ENCODE results near the gene EFCAB14. TPM values are rescaled to one million over a fixed set of nuclear protein-coding genes. Genes with fewer than 3 reads are reported as not detected.
"Not testable (repeated sequence)": the region's sequence is repeated elsewhere in the genome, so short reads cannot be mapped to it uniquely, and the experiment has no call there.

The EFCAB14 gene
- total RNA-seq, 1 donor from 2014 or later: 32.4 TPM

- Histone ChIP-seq H3K4me3 (ENCODE audit: low read depth, low read length) (no peak overlapping the region), H3K27me3 (ENCODE audit: control insufficient read depth, insufficient read depth, low read length) (no peaks in the 10 kb centered on the region), H3K36me3 (ENCODE audit: control insufficient read depth, insufficient read depth, low read length) (no peaks in the 10 kb centered on the region)
- peak; percentile 74 for DNase-seq (ENCODE audit: low read depth)
- no peak for TF ChIP-seq CTCF (IDR thresholded peaks at IDR 0.05; ENCODE audit: insufficient read depth, low read length, severe bottlenecking)
- FAIRE-seq: peak; percentile 72
Measured at GRCh38 chr1:46749921-46750404, 31.0 kb upstream of the EFCAB14 start.

- Histone ChIP-seq H3K27me3 (ENCODE audit: control insufficient read depth, insufficient read depth, low read length) (no peaks in the 10 kb centered on the region), H3K4me3 (ENCODE audit: low read depth, low read length) (no peak overlapping the region), H3K36me3 (ENCODE audit: control insufficient read depth, insufficient read depth, low read length) (no peaks in the 10 kb centered on the region)
- DNase-seq (ENCODE audit: low read depth) (peak; percentile 44), FAIRE-seq (no peak)
- no peak for TF ChIP-seq CTCF (IDR thresholded peaks at IDR 0.05; ENCODE audit: insufficient read depth, low read length, severe bottlenecking)
Measured at GRCh38 chr1:46749404-46749803, 30.5 kb upstream of the EFCAB14 start.

- DNase-seq (ENCODE audit: low read depth): peak; percentile 75
- TF ChIP-seq CTCF (IDR thresholded peaks at IDR 0.05; ENCODE audit: insufficient read depth, low read length, severe bottlenecking): peak; percentile 86
- Histone ChIP-seq H3K36me3 (ENCODE audit: control insufficient read depth, insufficient read depth, low read length) (no peaks in the 10 kb centered on the region), H3K27me3 (ENCODE audit: control insufficient read depth, insufficient read depth, low read length) (no peaks in the 10 kb centered on the region), H3K4me3 (ENCODE audit: low read depth, low read length) (no peak overlapping the region)
- no peak for FAIRE-seq
Measured at GRCh38 chr1:46747683-46748288, 28.9 kb upstream of the EFCAB14 start.

- DNase-seq (ENCODE audit: low read depth): no peak
- Histone ChIP-seq H3K4me3 (ENCODE audit: low read depth, low read length) (no peak overlapping the region), H3K27me3 (ENCODE audit: control insufficient read depth, insufficient read depth, low read length) (peaks cover 1% of the 10 kb centered on the region), H3K36me3 (ENCODE audit: control insufficient read depth, insufficient read depth, low read length) (no peaks in the 10 kb centered on the region)
- no peak for FAIRE-seq
- no peak for TF ChIP-seq CTCF (IDR thresholded peaks at IDR 0.05; ENCODE audit: insufficient read depth, low read length, severe bottlenecking)
Measured at GRCh38 chr1:46742069-46742468, 23.2 kb upstream of the EFCAB14 start.

GRCh38 chr1:46735708-46736324, 16.9 kb upstream of the EFCAB14 start:
- TF ChIP-seq CTCF (IDR thresholded peaks at IDR 0.05; ENCODE audit: insufficient read depth, low read length, severe bottlenecking): peak; percentile 54
- no peak for FAIRE-seq
- Histone ChIP-seq H3K36me3 (ENCODE audit: control insufficient read depth, insufficient read depth, low read length) (no peaks in the 10 kb centered on the region), H3K4me3 (ENCODE audit: low read depth, low read length) (no peak overlapping the region), H3K27me3 (ENCODE audit: control insufficient read depth, insufficient read depth, low read length) (peaks cover 1% of the 10 kb centered on the region)
- peak; percentile 58 for DNase-seq (ENCODE audit: low read depth)

GRCh38 chr1:46728327-46728873, 9.5 kb upstream of the EFCAB14 start:
- not testable (repeated sequence) for FAIRE-seq; H3K27me3 ChIP-seq (ENCODE audit: control insufficient read depth, insufficient read depth, low read length); H3K36me3 ChIP-seq (ENCODE audit: control insufficient read depth, insufficient read depth, low read length); DNase-seq (ENCODE audit: low read depth); H3K4me3 ChIP-seq (ENCODE audit: low read depth, low read length)

All from bronchial epithelial cell (primary cell).